Panc1 (cell line): ENCODE data around the gene CRYBG1. TPM values are rescaled to one million over a fixed set of nuclear protein-coding genes. Genes with fewer than 3 reads are reported as not detected.
"Not testable (repeated sequence)": the region's sequence is repeated elsewhere in the genome, so short reads cannot be mapped to it uniquely, and the experiment has no call there.

Source experiments
- ATAC-seq: fragments of 200-7000 bp; cut with Tn5 transposase; 2 replicates; pipeline ENCODE4 v1.9.1; 2020; ENCODE audit warnings: mild to moderate bottlenecking, moderate library complexity
- BruUV-seq: library from RNA; stranded (reverse); fragments of 400-500 nt; replicated peaks from 2 replicates; lab custom pipeline; 2021; lab: Mats Ljungman, UMichigan
- CTCF ChIA-PET: fragments of 300-600 bp; sonication (Branson Sonifier 250); formaldehyde crosslinking; loops from one replicate; lab custom pipeline; 2022; ENCODE audit warnings: antibody characterized with exemption; lab: Charles Lee
- POLR2A ChIA-PET: fragments of 300-600 bp; sonication (Branson Sonifier 250); formaldehyde crosslinking; loops from one replicate; lab custom pipeline; 2022; ENCODE audit warnings: antibody characterized with exemption; lab: Charles Lee
- DNase-seq: peaks from one replicate; pipeline ENCODE4 v3.0.0-alpha.2; 2010; ENCODE audit warnings: low read depth, low spot score
- H3K27ac ChIP-seq: 2 replicates; pipeline ENCODE4 v1.5.1; 2011; ENCODE audit warnings: mild to moderate bottlenecking, low read length, inconsistent platforms
- H3K27me3 ChIP-seq: fragments of 200-500 bp; sonication (Bioruptor generic); 2 replicates; pipeline ENCODE4 v1.6.0; 2014; ENCODE audit warnings: low read length, inconsistent platforms; ENCODE audit not compliant: control insufficient read depth, insufficient read depth
- H3K36me3 ChIP-seq: fragments of 200-500 bp; sonication (Bioruptor generic); 2 replicates; pipeline ENCODE4 v1.5.1; 2014; ENCODE audit warnings: inconsistent platforms, mild to moderate bottlenecking, low read length, moderate library complexity; ENCODE audit not compliant: control insufficient read depth, insufficient read depth
- H3K4me1 ChIP-seq: 2 replicates; pipeline ENCODE4 v1.5.1; 2011; ENCODE audit warnings: inconsistent platforms, mild to moderate bottlenecking, low read length, moderate library complexity; ENCODE audit not compliant: control insufficient read depth, insufficient read depth
- H3K4me3 ChIP-seq, 2 experiments: 2 replicates each; pipeline ENCODE4 v1.5.1; 2011 to 2012; ENCODE audit warnings: low read depth in 2 of 2, low read length in 2 of 2, mild to moderate bottlenecking in 2 of 2, inconsistent platforms in 1 of 2, moderate library complexity in 1 of 2
- H3K9me3 ChIP-seq: fragments of 200-500 bp; sonication (Bioruptor generic); 2 replicates; pipeline ENCODE4 v1.5.1; 2014; ENCODE audit warnings: low read depth, mild to moderate bottlenecking, inconsistent platforms, low read length, moderate library complexity; ENCODE audit not compliant: control insufficient read depth, insufficient read depth
- POLR2AphosphoS5 ChIP-seq: IDR thresholded peaks from 2 replicates; pipeline ENCODE4 v1.6.1; 2012; ENCODE audit warnings: mild to moderate bottlenecking, low read depth, low read length, moderate library complexity
- SIN3A ChIP-seq: IDR thresholded peaks from 2 replicates; pipeline ENCODE4 v1.6.1; 2012; ENCODE audit warnings: low read depth, mild to moderate bottlenecking, low read length, moderate library complexity, borderline replicate concordance; ENCODE audit not compliant: insufficient read depth
- TCF7L2 ChIP-seq: IDR thresholded peaks from 2 replicates; pipeline ENCODE4 v1.6.1; 2011; ENCODE audit warnings: mild to moderate bottlenecking, low read depth, low read length, inconsistent platforms
- in situ Hi-C: cut with HindIII; loops from 2 replicates; pipeline ENCODE4 v1.10.0; 2016; ENCODE audit warnings: low sequenced_read_pairs, low pct_unique_long_range_greater_than_20kb
- intact Hi-C: fragments of 100-400 bp; cut with micrococcal nuclease; formaldehyde crosslinking; loops from one replicate; pipeline ENCODE4 v1.10.0; 2022; ENCODE audit not compliant: unreplicated experiment
- total RNA-seq: library from RNA; stranded (reverse); gene quantifications from one replicate; pipeline ENCODE4 v1.2.1, GENCODE V29; 2021; ENCODE audit not compliant: unreplicated experiment
- TF ChIP-seq, protein P1 (sequence below): fragments of 450-650 bp; IDR thresholded peaks from 2 replicates; pipeline ENCODE4 v1.5.1; 2017; ENCODE audit warnings: mild to moderate bottlenecking
- TF ChIP-seq, protein P2 (sequence below), 2 experiments: IDR thresholded peaks; 2 replicates each; pipeline ENCODE4 v1.6.1; 2011 to 2012; ENCODE audit warnings: low read depth in 2 of 2, control low read depth in 1 of 2, low read length in 1 of 2, mild to moderate bottlenecking in 1 of 2, moderate library complexity in 1 of 2; ENCODE audit not compliant: insufficient read depth in 1 of 2

CRYBG1 gene
- total RNA-seq, 1 experiment from 2014 or later, result 32.3 TPM

DNA sequence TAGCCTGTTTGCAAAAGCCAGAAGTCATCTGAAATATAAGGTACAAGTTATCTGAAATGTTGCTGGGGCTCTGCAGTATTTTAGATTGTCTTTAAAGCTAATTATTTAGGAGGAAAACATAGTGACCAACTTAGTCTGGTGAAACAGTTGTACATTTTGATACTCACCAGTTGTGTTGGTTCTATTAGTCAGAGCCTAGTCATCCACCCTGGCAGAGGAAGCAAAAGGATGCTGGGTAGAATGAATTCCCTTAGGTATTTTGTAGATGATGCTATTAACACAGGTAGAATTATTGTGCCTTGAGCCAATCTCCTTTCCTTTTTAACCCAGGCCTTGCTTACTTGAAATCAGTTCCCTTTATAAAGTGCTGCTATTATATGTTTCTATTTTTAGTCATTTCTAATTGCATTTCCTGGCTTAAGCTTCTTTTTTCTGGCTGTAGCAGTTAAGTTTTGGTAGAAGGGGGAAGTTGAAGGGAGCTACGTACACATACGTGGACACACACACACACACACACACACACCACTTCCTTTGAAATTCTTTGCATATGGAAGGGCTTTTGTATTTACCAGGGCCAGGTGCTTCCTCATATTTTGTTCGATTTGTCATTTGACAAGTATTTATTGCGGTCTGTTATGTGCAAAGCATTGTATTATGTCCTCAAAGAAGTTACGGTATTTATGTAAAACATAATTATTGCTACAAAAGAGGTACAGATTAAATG, 186.3 kb downstream of the CRYBG1 start:
- Histone ChIP-seq H3K4me3 (no peak overlapping the region), H3K27me3 (no peaks in the 10 kb centered on the region), H3K9me3 (no peaks in the 10 kb centered on the region), H3K36me3 (peaks cover 12% of the 10 kb centered on the region; the same call in 1 of the 2 replicates), H3K4me1 (peaks cover 7% of the 10 kb centered on the region), H3K27ac (peak overlapping the region; percentile 18)
- CTCF ChIA-PET, result interaction anchor here (0.6 kb wide), 1 partner anchor 259 kb away, joined by 3 read pairs; no protein-coding TSS in a partner anchor
- in situ Hi-C loops, result no loop called here
- peak; percentile 90 for DNase-seq
- peak; percentile 93 for ATAC-seq
- POLR2A ChIA-PET, result no interaction called here
- TF ChIP-seq TCF7L2 (no peak), POLR2AphosphoS5 (no peak), SIN3A (no peak)
- TF ChIP-seq, protein P1, sequence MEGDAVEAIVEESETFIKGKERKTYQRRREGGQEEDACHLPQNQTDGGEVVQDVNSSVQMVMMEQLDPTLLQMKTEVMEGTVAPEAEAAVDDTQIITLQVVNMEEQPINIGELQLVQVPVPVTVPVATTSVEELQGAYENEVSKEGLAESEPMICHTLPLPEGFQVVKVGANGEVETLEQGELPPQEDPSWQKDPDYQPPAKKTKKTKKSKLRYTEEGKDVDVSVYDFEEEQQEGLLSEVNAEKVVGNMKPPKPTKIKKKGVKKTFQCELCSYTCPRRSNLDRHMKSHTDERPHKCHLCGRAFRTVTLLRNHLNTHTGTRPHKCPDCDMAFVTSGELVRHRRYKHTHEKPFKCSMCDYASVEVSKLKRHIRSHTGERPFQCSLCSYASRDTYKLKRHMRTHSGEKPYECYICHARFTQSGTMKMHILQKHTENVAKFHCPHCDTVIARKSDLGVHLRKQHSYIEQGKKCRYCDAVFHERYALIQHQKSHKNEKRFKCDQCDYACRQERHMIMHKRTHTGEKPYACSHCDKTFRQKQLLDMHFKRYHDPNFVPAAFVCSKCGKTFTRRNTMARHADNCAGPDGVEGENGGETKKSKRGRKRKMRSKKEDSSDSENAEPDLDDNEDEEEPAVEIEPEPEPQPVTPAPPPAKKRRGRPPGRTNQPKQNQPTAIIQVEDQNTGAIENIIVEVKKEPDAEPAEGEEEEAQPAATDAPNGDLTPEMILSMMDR, result no peak
- TF ChIP-seq, protein P2, sequence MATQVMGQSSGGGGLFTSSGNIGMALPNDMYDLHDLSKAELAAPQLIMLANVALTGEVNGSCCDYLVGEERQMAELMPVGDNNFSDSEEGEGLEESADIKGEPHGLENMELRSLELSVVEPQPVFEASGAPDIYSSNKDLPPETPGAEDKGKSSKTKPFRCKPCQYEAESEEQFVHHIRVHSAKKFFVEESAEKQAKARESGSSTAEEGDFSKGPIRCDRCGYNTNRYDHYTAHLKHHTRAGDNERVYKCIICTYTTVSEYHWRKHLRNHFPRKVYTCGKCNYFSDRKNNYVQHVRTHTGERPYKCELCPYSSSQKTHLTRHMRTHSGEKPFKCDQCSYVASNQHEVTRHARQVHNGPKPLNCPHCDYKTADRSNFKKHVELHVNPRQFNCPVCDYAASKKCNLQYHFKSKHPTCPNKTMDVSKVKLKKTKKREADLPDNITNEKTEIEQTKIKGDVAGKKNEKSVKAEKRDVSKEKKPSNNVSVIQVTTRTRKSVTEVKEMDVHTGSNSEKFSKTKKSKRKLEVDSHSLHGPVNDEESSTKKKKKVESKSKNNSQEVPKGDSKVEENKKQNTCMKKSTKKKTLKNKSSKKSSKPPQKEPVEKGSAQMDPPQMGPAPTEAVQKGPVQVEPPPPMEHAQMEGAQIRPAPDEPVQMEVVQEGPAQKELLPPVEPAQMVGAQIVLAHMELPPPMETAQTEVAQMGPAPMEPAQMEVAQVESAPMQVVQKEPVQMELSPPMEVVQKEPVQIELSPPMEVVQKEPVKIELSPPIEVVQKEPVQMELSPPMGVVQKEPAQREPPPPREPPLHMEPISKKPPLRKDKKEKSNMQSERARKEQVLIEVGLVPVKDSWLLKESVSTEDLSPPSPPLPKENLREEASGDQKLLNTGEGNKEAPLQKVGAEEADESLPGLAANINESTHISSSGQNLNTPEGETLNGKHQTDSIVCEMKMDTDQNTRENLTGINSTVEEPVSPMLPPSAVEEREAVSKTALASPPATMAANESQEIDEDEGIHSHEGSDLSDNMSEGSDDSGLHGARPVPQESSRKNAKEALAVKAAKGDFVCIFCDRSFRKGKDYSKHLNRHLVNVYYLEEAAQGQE (IDR thresholded peaks at IDR 0.05; ENCODE audit: insufficient read depth in 1 of 2, low read depth in 2 of 2, low read length in 1 of 2), result no peak
- intact Hi-C loops, result no loop called here
- BruUV-seq, result TSS peak; percentile 44

DNA sequence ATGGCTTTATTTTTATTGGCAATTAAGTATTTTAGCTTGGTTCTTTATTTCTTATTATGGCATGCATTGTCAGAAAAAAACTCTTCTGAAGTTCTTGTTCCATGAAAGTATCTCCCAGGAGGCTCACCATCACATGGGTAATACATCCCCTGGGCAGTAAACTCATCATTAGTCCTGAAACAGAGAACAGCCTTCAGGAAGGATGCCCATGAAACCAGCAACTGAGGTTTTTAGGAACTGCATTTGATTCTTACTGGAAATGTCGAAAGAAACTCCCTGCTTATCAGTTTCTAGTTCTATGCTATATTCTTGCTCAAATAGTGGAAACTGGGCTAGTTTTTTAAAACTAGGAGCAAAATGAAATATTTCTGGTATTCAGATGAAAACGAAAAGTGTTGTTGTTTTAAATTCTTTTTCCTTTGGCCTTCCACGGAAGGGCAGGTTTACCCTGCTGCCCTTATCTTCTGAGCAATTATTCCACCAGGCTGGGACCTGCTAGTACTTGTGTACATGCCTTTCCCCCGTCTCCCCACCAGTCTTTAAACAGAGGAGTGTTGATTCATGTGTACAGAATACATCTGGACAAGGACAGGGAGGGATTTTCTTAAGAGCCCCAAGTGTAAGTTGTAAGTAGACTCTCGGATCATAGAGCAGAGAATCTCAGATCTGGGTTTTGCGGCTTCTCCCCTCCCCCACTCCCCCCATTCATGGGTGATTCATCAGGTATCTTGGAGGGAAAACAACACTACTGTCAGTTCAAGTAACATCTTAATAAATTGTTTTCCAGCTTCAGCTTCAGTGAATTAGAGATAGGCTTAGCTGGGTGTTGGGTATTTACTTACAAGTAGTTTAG, 187.3 kb downstream of the CRYBG1 start:
- no peaks in the 10 kb centered on the region for H3K9me3 ChIP-seq
- ChIA-PET POLR2A (no interaction called here), CTCF (no interaction called here)
- intact Hi-C loops (no loop called here), in situ Hi-C loops (no loop called here)
- no peak overlapping the region for H3K4me3 ChIP-seq
- peaks cover 7% of the 10 kb centered on the region for H3K4me1 ChIP-seq
- no peak overlapping the region for H3K27ac ChIP-seq
- DNase-seq (no peak), ATAC-seq (no peak)
- H3K36me3 ChIP-seq, result peaks cover 12% of the 10 kb centered on the region; the same call in 1 of the 2 replicates
- no peak for TF ChIP-seq POLR2AphosphoS5
- no TSS peak for BruUV-seq
- H3K27me3 ChIP-seq, result no peaks in the 10 kb centered on the region

DNA sequence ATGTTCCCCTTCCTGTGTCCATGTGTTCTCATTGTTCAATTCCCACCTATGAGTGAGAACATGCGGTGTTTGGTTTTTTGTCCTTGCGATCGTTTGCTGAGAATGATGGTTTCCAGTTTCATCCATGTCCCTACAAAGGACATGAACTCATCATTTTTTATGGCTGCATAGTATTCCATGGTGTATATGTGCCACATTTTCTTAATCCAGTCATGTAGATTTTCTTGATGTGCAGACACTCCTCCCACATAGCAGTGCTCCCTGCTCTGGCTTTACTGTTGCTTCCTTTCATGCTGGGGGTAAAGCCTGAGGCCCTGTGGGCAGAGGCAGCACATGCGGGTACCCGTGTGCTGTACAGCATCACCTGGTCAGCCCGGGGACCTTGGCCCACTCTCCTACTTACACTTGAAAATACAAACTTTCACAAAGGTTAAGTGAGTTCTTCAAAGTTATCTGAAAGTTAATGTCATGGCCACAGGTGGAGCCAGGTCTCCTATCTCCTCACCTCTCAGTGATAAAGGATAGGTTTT, 188.5 kb downstream of the CRYBG1 start:
- H3K9me3 ChIP-seq, H3K4me1 ChIP-seq, DNase-seq, ATAC-seq, BruUV-seq, H3K27me3 ChIP-seq, H3K27ac ChIP-seq, intact Hi-C loops, H3K4me3 ChIP-seq, in situ Hi-C loops, POLR2A ChIA-PET: not testable (repeated sequence)
- CTCF ChIA-PET, result interaction anchor here (0.5 kb wide), 1 partner anchor 214 kb away, joined by 3 read pairs; no protein-coding TSS in a partner anchor
- peaks cover 15% of the 10 kb centered on the region; the same call in 1 of the 2 replicates for H3K36me3 ChIP-seq
